ENCODE results near the gene INTS3. TPM values are rescaled to one million over a fixed set of nuclear protein-coding genes. Genes with fewer than 3 reads are reported as not detected.

The INTS3 gene
- total and polyA plus RNA-seq, 2 of the 8 experiments (the other 6 are each of a cell fraction or from before 2014, with no cell fraction given): 66.8 to 93.2 TPM

- Histone ChIP-seq H3K79me2 (ENCODE audit: control insufficient read depth in 1 of 2, insufficient read depth in 2 of 2, low read length in 2 of 2) (no peaks in the 10 kb centered on the region), H3K27ac (ENCODE audit: low read depth, low read length) (no peak overlapping the region), H3K36me3 (ENCODE audit: control insufficient read depth in 2 of 4, insufficient read depth in 4 of 4, low read length in 3 of 4) (peaks cover 0 to 5% (median 4%) of the 10 kb centered on the region in 4 experiments; a peak in 2 of 8 replicates), H3K4me1 (replicated peaks in 1 of 4; ENCODE audit: control insufficient read depth in 3 of 4, insufficient read depth in 4 of 4, low read length in 3 of 4) (no peaks in the 10 kb centered on the region), H3K56ac (replicated peaks; ENCODE audit: insufficient read length, low read depth, low read length) (no peak overlapping the region), H3K23ac (ENCODE audit: insufficient read length) (no peak overlapping the region), H3K79me1 (ENCODE audit: low read depth, low read length) (no peaks in the 10 kb centered on the region), H4K20me1 (replicated peaks in 1 of 2; ENCODE audit: control insufficient read depth in 1 of 2, insufficient read depth in 2 of 2, low read length in 2 of 2) (no peaks in the 10 kb centered on the region), H3K14ac (ENCODE audit: insufficient read length) (no peak overlapping the region), H4K5ac (ENCODE audit: insufficient read length, low read depth, low read length) (no peak overlapping the region), H2AK5ac (ENCODE audit: low read depth, low read length) (no peak overlapping the region), H4K91ac (replicated peaks; ENCODE audit: insufficient read length, low read length) (no peak overlapping the region), H3K4ac (replicated peaks; ENCODE audit: insufficient read length, low read depth, low read length) (no peak overlapping the region), H4K8ac (ENCODE audit: extremely low read depth, insufficient read depth, low read length) (no peak overlapping the region), H3K9ac (replicated peaks in 1 of 4; ENCODE audit: extremely low read depth in 1 of 4, low read depth in 3 of 4, low read length in 3 of 4) (no peak overlapping the region), H2BK20ac (ENCODE audit: low read length) (no peak overlapping the region), H2BK5ac (ENCODE audit: low read depth, low read length) (no peak overlapping the region; the same call in 1 of the 2 replicates), H2BK120ac (replicated peaks; ENCODE audit: low read depth, low read length) (no peak overlapping the region), H2AFZ (ENCODE audit: low read length) (no peak overlapping the region), H3K4me2 (ENCODE audit: insufficient read depth in 1 of 2, low read depth in 2 of 2, low read length in 2 of 2) (no peak overlapping the region), H3K4me3 (ENCODE audit: extremely low read depth in 1 of 4, insufficient read depth in 2 of 4, low read depth in 3 of 4, low read length in 4 of 4) (no peak overlapping the region), H3K23me2 (ENCODE audit: low read depth, low read length) (no peaks in the 10 kb centered on the region), H3K9me3 (ENCODE audit: insufficient read depth in 2 of 2, low read depth in 1 of 2, low read length in 1 of 2) (no peaks in the 10 kb centered on the region; a peak in 1 of 4 replicates), H2BK15ac (ENCODE audit: low read length) (no peak overlapping the region), H3K18ac (ENCODE audit: extremely low read depth, low read length) (no peak overlapping the region), H3K27me3 (replicated peaks in 1 of 4; ENCODE audit: control insufficient read depth in 3 of 4, extremely low read depth in 1 of 4, insufficient read depth in 3 of 4, low read length in 3 of 4) (no peaks in the 10 kb centered on the region; a peak in 1 of 7 replicates), H2BK12ac (ENCODE audit: low read depth, low read length) (no peak overlapping the region)
- FAIRE-seq (no peak), DNase-seq (ENCODE audit: low read depth in 1 of 2, low spot score in 2 of 2) (no peak)
- 91% methylated on average over 11 of the region's 11 CpGs; no CpG with 5 or more reads in 1 of the 2 experiments for WGBS, 2 experiments (ENCODE audit: extremely low coverage in 1 of 2, insufficient coverage in 1 of 2, insufficient read length in 1 of 2, insufficient replicate concordance in 2 of 2, low coverage in 1 of 2, low lambda C conversion rate in 2 of 2, missing lambda C conversion rate in 1 of 2)
- POLR2A ChIA-PET (ENCODE audit: partially characterized antibody): interaction anchor here (0.6 to 2.8 kb wide), 4 partner anchors 10 to 76 kb away, joined by 3 to 11 read pairs (median 3); no protein-coding TSS in a partner anchor
- CTCF ChIA-PET (ENCODE audit: partially characterized antibody): interaction anchor here (1.0 to 14.0 kb wide), 6 partner anchors 8 to 87 kb away, joined by 3 to 190 read pairs (median 8); partner anchors contain the start of gene NPR1
- TF ChIP-seq HDAC2 (IDR thresholded peaks at IDR 0.05; ENCODE audit: borderline replicate concordance in 1 of 2, low read depth in 2 of 2, low read length in 2 of 2) (no peak), BACH1 (IDR thresholded peaks at IDR 0.05; ENCODE audit: low read length) (no peak), ZNF274 (IDR thresholded peaks at IDR 0.05; ENCODE audit: borderline replicate concordance, extremely low read depth, low read length) (no peak), POLR2AphosphoS5 (IDR thresholded peaks at IDR 0.05; ENCODE audit: low read depth, low read length) (no peak), SP4 (IDR thresholded peaks at IDR 0.05; ENCODE audit: low read length) (no peak)
Measured at GRCh38 chr1:153685544-153686340, 42.1 kb upstream of the INTS3 start.

All from H1 (cell line).